AG10803 (cell line): ENCODE results near the gene ICE2.

Experiments
- DNase-seq: peaks from one replicate; pipeline ENCODE4 v3.0.0; 2010; ENCODE audit warnings: low read depth
- H3K4me3 ChIP-seq: 2 replicates; pipeline ENCODE4 v1.5.1; 2011; ENCODE audit warnings: mild to moderate bottlenecking, low read length, control low read depth
- TF ChIP-seq, protein P1 (sequence below): conservative IDR thresholded peaks from 2 replicates; pipeline ENCODE4 v1.5.1; 2011; ENCODE audit warnings: mild to moderate bottlenecking, low read length, control low read depth, inconsistent platforms

Gene ICE2

DNA sequence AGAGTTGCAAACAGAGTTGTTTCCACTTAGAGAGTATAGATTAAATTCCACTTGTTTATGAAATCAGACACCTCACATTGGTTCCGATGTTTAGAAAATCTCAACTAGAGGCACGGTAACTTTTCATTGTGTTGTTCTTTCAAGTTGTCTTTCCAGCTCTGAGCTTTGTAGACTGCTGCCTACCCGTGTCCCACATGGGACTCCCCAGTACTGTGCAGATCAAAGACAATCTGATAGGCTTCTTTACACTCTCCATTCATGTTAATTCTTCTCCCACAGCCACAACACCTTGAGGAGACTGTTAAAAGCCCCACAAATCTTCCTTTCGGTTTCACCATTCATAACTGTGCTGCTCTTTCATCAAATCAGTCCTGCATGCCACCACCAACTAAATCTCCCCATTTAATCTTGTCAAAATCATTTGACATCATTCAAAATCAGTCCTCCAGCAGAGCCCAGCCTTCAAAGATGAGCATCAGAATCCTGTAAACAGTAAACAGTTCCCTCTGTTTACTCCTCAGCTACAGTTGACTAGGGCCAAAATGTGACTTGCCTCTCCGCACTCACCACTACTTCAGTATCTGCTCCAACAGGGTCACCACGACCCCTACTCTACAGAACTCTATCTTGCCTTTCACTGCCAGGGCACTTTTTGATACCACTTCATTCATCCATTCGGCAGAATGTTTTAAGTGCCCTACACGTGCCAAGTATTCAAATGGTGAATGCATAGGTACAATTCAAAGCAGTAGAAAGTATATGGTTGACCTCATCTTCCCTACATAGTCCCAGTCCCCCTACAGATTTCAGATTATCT lies 89.5 kb downstream of the ICE2 start:
- DNase-seq = peak; percentile 31
- TF ChIP-seq, protein P1, sequence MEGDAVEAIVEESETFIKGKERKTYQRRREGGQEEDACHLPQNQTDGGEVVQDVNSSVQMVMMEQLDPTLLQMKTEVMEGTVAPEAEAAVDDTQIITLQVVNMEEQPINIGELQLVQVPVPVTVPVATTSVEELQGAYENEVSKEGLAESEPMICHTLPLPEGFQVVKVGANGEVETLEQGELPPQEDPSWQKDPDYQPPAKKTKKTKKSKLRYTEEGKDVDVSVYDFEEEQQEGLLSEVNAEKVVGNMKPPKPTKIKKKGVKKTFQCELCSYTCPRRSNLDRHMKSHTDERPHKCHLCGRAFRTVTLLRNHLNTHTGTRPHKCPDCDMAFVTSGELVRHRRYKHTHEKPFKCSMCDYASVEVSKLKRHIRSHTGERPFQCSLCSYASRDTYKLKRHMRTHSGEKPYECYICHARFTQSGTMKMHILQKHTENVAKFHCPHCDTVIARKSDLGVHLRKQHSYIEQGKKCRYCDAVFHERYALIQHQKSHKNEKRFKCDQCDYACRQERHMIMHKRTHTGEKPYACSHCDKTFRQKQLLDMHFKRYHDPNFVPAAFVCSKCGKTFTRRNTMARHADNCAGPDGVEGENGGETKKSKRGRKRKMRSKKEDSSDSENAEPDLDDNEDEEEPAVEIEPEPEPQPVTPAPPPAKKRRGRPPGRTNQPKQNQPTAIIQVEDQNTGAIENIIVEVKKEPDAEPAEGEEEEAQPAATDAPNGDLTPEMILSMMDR = no peak
- peak overlapping the region; percentile 53 for H3K4me3 ChIP-seq

DNA sequence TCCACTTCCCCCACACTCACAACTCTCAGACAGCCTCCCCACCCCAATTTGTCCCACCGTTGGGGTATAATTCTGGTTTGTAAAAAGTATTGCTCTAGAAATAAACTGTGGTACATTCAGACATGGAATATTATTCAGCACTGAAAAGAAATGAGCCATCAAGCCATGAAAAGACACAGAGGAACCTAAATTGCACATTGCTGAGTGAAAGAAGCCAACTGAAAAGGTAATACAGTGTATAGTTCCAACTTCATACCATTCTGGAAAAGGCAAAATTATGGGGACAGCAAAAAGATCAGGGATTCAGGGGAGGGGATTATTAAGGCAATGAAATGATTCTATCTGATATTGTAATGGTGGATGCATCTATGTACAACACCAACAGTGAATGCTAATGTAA lies 91.6 kb downstream of the ICE2 start:
- TF ChIP-seq, protein P1 = no peak
- no peak for DNase-seq
- no peak overlapping the region for H3K4me3 ChIP-seq

DNA sequence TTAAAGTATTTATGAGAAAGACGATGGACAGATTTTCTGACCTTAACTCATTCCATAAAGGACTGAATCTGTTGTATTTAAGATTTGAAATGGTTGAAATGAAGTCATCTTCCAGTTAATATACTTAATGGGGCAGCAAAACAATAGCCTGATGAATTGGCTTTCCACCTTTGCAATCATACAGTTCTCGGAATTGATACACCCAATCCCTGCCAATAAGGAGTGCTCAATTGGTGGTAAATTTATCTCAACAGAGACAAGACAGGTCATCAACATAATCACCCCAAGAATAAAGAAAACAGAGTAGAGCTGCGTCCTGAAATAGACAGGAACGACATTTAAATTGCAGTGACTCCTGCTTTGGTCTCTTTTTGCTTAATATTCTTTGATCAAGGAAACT lies 92.3 kb downstream of the ICE2 start:
- H3K4me3 ChIP-seq = no peak overlapping the region
- TF ChIP-seq, protein P1 = no peak
- no peak for DNase-seq

DNA sequence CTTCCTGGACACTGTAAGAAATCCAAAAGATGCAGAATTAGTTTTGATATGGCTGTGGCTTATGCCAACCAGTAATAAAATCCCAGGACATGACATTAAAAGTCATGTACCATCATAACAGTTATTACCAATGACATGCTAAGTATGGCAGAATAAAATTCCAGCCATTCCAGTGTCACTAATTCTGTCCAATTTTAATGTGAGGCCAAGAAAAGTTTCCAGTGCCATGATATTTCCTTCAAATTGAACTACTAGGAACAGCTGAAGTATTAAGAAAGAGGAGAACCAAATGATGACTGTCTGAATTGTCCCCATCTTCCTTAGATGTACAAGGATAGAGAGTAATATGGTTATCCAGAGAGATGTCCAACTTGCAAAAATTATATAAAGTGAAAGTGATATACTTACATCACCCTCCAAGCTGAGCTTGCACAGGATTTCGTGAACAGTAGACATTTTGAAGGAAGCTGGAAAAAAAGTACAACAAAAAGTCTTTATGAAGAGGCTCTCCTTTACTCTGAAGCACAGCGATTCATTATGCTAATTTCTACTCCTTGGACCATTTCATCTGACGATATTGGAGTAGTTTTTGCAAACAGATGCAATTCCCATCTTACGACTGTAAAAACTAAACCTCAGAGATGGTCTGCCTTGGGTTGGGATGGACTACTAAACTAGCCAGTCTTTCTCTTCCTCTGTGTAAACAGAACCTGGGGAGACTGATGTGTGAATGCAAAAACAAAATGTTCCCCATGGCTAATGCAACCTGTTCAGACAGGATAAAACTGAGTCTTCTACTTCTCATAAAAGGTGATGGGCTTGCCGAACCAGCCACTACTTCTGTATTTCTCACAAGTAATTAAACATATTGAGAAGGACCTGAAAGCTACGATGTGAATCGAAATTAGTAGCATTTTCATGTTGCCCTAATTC lies 93.1 kb downstream of the ICE2 start:
- DNase-seq = peak; percentile 32
- TF ChIP-seq, protein P1 = no peak
- peak overlapping the region; percentile 1; the same call in 1 of the 2 replicates for H3K4me3 ChIP-seq

DNA sequence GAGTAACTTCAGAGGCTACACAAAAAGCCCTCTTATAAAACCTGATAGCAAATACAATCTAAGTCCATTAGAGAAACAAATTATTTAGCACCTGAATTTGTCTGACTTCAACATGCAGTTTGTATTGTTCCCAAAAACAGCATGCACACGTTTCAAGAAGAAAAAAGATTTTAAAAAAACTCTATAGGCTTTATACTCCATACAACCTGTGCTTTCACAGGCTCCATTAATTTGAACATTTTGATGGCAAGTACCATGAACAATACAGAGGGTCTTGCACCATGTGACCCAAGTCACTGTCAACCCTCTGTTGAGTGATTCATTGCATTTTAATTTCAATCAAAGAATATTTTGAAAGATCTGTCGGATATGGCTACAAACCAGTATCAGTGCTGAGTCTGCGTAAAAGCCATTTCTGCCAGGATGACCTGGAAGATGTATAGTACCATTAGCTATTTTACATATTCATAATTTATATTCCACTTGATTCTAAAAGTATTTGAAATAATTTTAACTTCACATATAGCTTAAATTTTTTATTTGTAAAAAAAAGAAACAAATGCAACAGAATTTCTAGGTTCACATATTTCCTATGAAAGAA lies 94.3 kb downstream of the ICE2 start:
- TF ChIP-seq, protein P1 = no peak

DNA sequence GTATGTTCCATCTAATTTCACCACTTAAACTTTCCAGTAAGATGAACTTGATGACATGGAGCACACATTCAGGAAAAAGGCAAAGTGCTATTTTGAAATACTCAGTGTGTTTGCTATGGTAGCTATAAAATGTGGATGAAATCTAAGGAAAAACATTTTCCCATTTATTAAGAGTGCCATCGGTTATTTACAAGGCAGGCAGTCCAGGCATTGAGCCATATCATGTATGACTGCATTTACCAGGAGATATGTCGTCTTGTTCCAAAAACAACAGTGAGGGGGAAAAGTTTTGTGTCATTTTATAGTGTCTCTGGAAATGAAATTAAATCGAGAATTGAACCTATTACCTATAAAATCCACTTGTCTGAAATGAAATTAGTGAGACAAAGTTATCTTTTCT lies 94.9 kb downstream of the ICE2 start:
- DNase-seq = peak; percentile 59
- TF ChIP-seq, protein P1 = no peak
- no peak overlapping the region for H3K4me3 ChIP-seq

More for the DNA sequence above, 94.3 kb downstream of the ICE2 start:
- no peak overlapping the region for H3K4me3 ChIP-seq
- no peak for DNase-seq
